Sigmoid colon (tissue), 7 donors: ENCODE results near the gene ZNF281. TPM values are rescaled to one million over a fixed set of nuclear protein-coding genes. Genes with fewer than 3 reads are reported as not detected.

Experiments used
- DNase-seq: peaks from one replicate; pipeline ENCODE4 v3.0.0-alpha.2; 2019
- H3K27ac ChIP-seq, 4 donors: fragments of 200-600 bp; sonication (generic); one replicate each; pipeline ENCODE4 v1.5.1; 2016 to 2019; ENCODE audit warnings: mild to moderate bottlenecking in 1 of 4
- H3K27me3 ChIP-seq, 3 donors: fragments of 200-600 bp; sonication (generic); one replicate each; pipeline ENCODE4 v1.5.1; 2019; ENCODE audit warnings: mild to moderate bottlenecking in 1 of 3
- H3K36me3 ChIP-seq, 4 donors: fragments of 200-600 bp; sonication (generic); one replicate each; pipeline ENCODE4 v1.5.1; 2016 to 2019
- H3K4me1 ChIP-seq, 4 donors: fragments of 200-600 bp; sonication (generic); one replicate each; pipeline ENCODE4 v1.5.1; 2017 to 2019
- H3K4me3 ChIP-seq, 4 donors: fragments of 200-600 bp; sonication (generic); one replicate each; pipeline ENCODE4 v1.5.1; 2017 to 2019; ENCODE audit warnings: mild to moderate bottlenecking in 2 of 4, moderate library complexity in 1 of 4
- H3K9me3 ChIP-seq, 4 donors: fragments of 200-600 bp in 3 of 4; sonication (generic) in 3 of 4; one replicate each; pipeline versions ENCODE4 v1.5.1 to v1.6.1; 2013 to 2019
- CTCF ChIP-seq, 4 experiments: fragments of 450-650 bp in 3 of 4; fragments of 200-600 bp in 1 of 4; IDR thresholded peaks; one replicate each; pipeline ENCODE4 v1.5.1; 2016 to 2019; ENCODE audit warnings: antibody characterized with exemption in 4 of 4, mild to moderate bottlenecking in 3 of 4, moderate library complexity in 2 of 4
- EP300 ChIP-seq, 4 donors: sonication (generic); formaldehyde crosslinking; IDR thresholded peaks; one replicate each; pipeline ENCODE4 v1.6.1; 2017; ENCODE audit warnings: antibody characterized with exemption in 4 of 4
- POLR2A ChIP-seq, 2 donors: fragments of 450-650 bp; IDR thresholded peaks; one replicate each; pipeline ENCODE4 v1.6.1; 2016; ENCODE audit warnings: antibody characterized with exemption in 2 of 2, mild to moderate bottlenecking in 2 of 2, moderate library complexity in 2 of 2
- POLR2AphosphoS5 ChIP-seq, 4 donors: sonication (generic); formaldehyde crosslinking; IDR thresholded peaks; one replicate each; pipeline ENCODE4 v1.6.1; 2017; ENCODE audit warnings: antibody characterized with exemption in 4 of 4
- WGBS, 2 donors: extraction: QIAGEN DNeasy Blood & Tissue Kit; methylation state at CpG; one replicate each; pipeline ENCODE4 v1.1.7; 2013; 5-methylcytosine and 5-hydroxymethylcytosine counted together
- intact Hi-C: fragments of 100-400 bp; cut with DNase I; formaldehyde crosslinking; loops from one replicate; pipeline ENCODE4 v1.15.1; 2023
- polyA plus RNA-seq, 3 donors: library from polyadenylated mRNA; stranded (reverse); fragments of 200-250 nt; gene quantifications; one replicate each; pipeline ENCODE4 v1.2.3, GENCODE V29; 2013
- total RNA-seq, 4 donors: library from RNA; depleted of rRNA; stranded (reverse); fragments of >200 nt; gene quantifications; one replicate each; pipeline ENCODE4 v1.1.0, GENCODE V29; 2016
- donor health status: healthy with polysubstance abuse.
- donor health status: Bipolar disorder and iron deficiency.
- donor health status: healthy.

Gene ZNF281
- total and polyA plus RNA-seq, 7 donors: 2.1 to 16.4 (median 13.2) TPM

- 90 to 92% methylated on average over 4 of the region's 4 CpGs for WGBS, 2 donors
- H3K4me1 ChIP-seq: peaks cover 0 to 69% (median 35%) of the 10 kb centered on the region in 4 donors
- no peak for TF ChIP-seq CTCF (IDR thresholded peaks at IDR 0.05)
- no peak for TF ChIP-seq EP300 (IDR thresholded peaks at IDR 0.05)
- TF ChIP-seq POLR2AphosphoS5 (IDR thresholded peaks at IDR 0.05): no peak
- TF ChIP-seq POLR2A (IDR thresholded peaks at IDR 0.05): no peak
- H3K36me3 ChIP-seq: no peaks in the 10 kb centered on the region
- no peaks in the 10 kb centered on the region for H3K9me3 ChIP-seq
- no peak overlapping the region for H3K4me3 ChIP-seq
- H3K27ac ChIP-seq: peak overlapping the region in 1 of 4 donors; percentile 75
- DNase-seq: no peak
- intact Hi-C loops: loop anchor here (5.0 kb wide), 1 partner anchor 38 kb away; no protein-coding TSS in a partner anchor
- no peaks in the 10 kb centered on the region for H3K27me3 ChIP-seq
Measured at GRCh38 chr1:200369131-200369530, 40.7 kb downstream of the ZNF281 start.

- no peak for DNase-seq
- H3K4me3 ChIP-seq: no peak overlapping the region
- TF ChIP-seq POLR2A (IDR thresholded peaks at IDR 0.05): no peak
- TF ChIP-seq EP300 (IDR thresholded peaks at IDR 0.05): no peak
- TF ChIP-seq CTCF (IDR thresholded peaks at IDR 0.05): no peak
- TF ChIP-seq POLR2AphosphoS5 (IDR thresholded peaks at IDR 0.05): no peak
- H3K9me3 ChIP-seq: no peaks in the 10 kb centered on the region
- no peaks in the 10 kb centered on the region for H3K27me3 ChIP-seq
- H3K27ac ChIP-seq: peak overlapping the region in 2 of 4 donors; percentile 33 to 75
- intact Hi-C loops: loop anchor here (5.0 kb wide), 1 partner anchor 39 kb away; no protein-coding TSS in a partner anchor
- H3K36me3 ChIP-seq: no peaks in the 10 kb centered on the region
- WGBS, 2 donors: 90 to 96% methylated on average over 6 of the region's 6 CpGs
- H3K4me1 ChIP-seq: peaks cover 0 to 73% (median 39%) of the 10 kb centered on the region in 4 donors
Measured at GRCh38 chr1:200368556-200368955, 41.3 kb downstream of the ZNF281 start.

GRCh38 chr1:200367841-200368534 lies 41.8 kb downstream of the ZNF281 start:
- Histone ChIP-seq H3K27ac (peak overlapping the region in 2 of 4 donors; percentile 33 to 75), H3K4me3 (no peak overlapping the region), H3K27me3 (no peaks in the 10 kb centered on the region), H3K9me3 (no peaks in the 10 kb centered on the region), H3K4me1 (peaks cover 0 to 67% (median 37%) of the 10 kb centered on the region in 4 donors), H3K36me3 (no peaks in the 10 kb centered on the region)
- TF ChIP-seq CTCF (IDR thresholded peaks at IDR 0.05): no peak
- TF ChIP-seq POLR2AphosphoS5 (IDR thresholded peaks at IDR 0.05): no peak
- no peak for TF ChIP-seq EP300 (IDR thresholded peaks at IDR 0.05)
- TF ChIP-seq POLR2A (IDR thresholded peaks at IDR 0.05): no peak
- intact Hi-C loops: loop anchor here (5.0 kb wide), 1 partner anchor 39 kb away; no protein-coding TSS in a partner anchor
- DNase-seq: no peak
- 68 to 95% methylated on average over 3 of the region's 3 CpGs for WGBS, 2 donors

- WGBS, 2 donors: 87 to 88% methylated on average over 5 of the region's 5 CpGs
- DNase-seq: no peak
- Histone ChIP-seq H3K27me3 (no peaks in the 10 kb centered on the region), H3K4me1 (peaks cover 0 to 54% (median 28%) of the 10 kb centered on the region in 4 donors), H3K36me3 (no peaks in the 10 kb centered on the region), H3K27ac (peak overlapping the region in 1 of 4 donors; percentile 75), H3K4me3 (no peak overlapping the region), H3K9me3 (no peaks in the 10 kb centered on the region)
- TF ChIP-seq EP300 (IDR thresholded peaks at IDR 0.05) (no peak), CTCF (IDR thresholded peaks at IDR 0.05) (no peak)
- intact Hi-C loops: loop anchor here (5.0 kb wide), 1 partner anchor 41 kb away; no protein-coding TSS in a partner anchor
Measured at GRCh38 chr1:200366577-200367253, 43.1 kb downstream of the ZNF281 start.
